A673 (cell line): ENCODE measurements around the gene COMT.

Experiments
- CTCF ChIP-seq: fragments of 300-800, 200-600 bp; sonication (generic); conservative IDR thresholded peaks from 2 replicates; pipeline ENCODE4 v1.5.1; 2017; ENCODE audit warnings: low read depth, mild to moderate bottlenecking, antibody characterized with exemption, low read length, moderate library complexity, mixed read lengths
- EZH2 ChIP-seq: fragments of 200-600 bp; sonication (generic); IDR thresholded peaks from 2 replicates; pipeline ENCODE4 v1.6.1; 2017; ENCODE audit warnings: borderline replicate concordance, low read depth, mild to moderate bottlenecking, mixed read lengths, antibody characterized with exemption, low read length; ENCODE audit not compliant: poor library complexity, severe bottlenecking

- TF ChIP-seq CTCF (no peak), EZH2 (no peak)
These were observed 71.3 kb downstream of the COMT start for GRCh38 chr22:20012741-20013331.
